Stimulated activated CD8-positive, alpha-beta memory T cell treated with anti-CD3 and anti-CD28 coated beads, Interleukin-12 subunit alpha, Interleukin-12 subunit beta, amount 100 ng/mL, for 24 hours (primary cell): ENCODE results near the gene RAP1A.
"Not testable (repeated sequence)": the region's sequence is repeated elsewhere in the genome, so short reads cannot be mapped to it uniquely, and the experiment has no call there.

Source experiments
- DNase-seq: peaks from one replicate; pipeline ENCODE4 v3.0.0-alpha.2; 2020; ENCODE audit errors: extremely low read depth

The RAP1A gene

DNA sequence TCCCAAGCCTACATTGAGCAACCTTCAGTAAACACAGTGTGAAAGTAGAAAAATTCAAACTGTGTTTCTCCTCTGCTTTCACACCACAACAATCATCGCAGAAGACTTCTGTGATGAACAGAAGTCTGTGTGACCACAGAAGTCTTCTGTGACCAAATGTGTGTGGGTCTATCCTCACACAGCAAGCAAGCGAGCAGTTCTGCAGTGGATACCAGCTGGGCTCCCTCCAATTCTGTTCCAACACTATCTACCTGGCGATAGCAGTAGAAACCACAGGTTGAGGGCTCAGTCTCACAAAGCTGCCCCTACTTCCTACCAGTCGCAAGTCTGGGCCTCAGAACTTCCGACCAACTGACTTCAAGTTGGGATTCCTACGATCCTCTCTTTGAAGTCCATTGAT, 21.0 kb upstream of the RAP1A start:
- DNase-seq, result no peak

DNA sequence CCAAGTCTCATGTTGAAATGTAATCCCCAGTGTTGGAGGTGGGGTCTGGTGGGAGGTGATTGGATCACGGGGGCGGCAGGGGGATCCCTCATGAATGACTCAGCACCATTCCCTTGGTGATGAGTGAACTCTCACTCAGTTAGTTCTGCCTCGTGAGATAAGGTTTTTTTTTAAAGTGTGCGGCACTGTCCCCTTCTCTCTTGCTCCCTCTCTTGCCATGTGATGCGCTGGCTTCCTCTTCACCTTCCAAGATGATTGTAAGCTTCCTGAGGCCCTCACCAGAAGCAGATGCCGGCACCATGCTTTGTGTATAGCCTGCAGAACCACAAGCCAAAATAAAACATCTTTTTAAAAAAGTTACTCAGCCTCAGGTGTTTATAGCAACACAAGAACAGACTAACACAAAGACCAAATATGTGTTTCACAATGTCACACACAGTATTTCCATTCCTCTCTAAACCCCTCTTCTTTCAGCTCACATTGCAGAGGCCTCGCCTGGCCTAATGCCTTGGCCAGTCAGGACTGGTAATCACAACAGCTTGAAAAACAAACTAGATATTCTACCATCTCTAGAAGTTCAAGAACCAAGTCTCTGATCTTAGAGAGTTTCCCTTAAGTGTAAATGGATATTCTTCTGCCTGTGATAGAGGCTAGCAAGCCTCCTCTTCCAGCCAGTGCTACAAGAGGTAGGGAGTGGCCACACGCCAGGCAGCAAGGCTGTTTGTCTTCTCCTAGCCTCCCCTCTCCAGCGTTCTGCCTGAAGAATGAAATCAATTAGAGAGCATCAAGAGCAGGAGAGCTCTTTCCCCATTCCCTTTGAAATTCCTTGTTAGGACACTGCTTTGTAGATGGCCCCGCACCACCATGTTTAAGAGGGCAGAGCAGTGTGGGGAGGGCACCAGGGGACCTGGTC, 19.6 kb upstream of the RAP1A start:
- DNase-seq, result no peak

GRCh38 chr1:111600886-111601386, 18.7 kb upstream of the RAP1A start:
- DNase-seq, result no peak

DNA sequence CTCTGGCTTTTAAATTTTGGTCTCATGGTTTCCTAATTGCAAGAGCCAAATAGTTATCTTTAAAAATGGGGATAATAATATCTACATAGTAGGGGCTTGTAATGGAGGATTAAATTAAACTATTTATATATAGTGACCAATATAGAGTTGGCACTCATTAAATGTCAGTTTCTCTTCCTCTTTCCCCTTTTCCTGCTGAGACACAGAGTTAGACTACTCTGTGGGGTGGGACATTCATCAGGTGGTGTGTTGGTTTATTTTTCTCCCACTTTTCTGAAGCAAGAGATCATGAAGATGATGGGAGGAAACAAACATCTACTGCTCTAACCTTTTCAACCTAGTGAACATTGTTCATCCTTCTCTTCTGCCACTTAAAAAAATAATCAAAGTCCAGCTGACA, 17.3 kb upstream of the RAP1A start:
- DNase-seq, result no peak

DNA sequence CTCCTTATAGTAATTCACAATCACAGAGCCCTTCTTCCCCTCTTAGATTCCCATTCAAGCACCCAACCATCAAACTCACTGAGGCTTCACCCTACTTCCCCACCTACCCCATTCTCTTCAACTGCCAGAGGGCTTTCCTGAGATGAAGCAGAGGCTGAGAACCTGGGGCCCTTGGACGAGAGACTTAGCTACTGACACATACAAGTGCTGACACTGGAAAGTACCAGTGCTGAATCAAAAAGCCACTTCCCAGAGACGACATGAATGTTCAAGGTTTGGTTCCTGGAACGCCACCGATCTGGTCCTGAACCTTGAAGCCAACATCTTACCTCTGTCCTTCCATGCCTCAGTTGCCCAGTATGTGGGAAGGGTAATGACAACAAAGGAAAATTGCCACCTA, 16.6 kb upstream of the RAP1A start:
- no peak for DNase-seq

GRCh38 chr1:111603979-111604378, 15.6 kb upstream of the RAP1A start:
- peak; percentile 51 for DNase-seq

DNA sequence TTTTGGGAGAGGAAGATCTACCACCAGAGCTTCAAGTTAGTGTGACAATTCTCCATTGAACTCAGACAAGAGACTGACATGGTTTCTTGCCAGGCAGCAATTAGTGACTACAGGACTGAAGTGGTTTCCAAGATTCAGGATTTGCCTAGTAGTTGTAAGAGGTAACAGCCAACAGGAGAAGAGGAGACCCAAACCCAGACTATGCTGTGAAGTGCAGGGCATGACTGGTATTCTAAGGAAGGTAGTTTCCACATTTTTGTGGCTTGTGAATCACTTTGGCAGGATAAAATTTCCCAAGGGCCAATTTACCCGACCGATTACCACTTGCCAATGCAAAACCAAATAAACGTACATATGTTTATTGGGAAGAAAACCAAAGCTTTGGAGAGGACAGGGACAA, 14.7 kb upstream of the RAP1A start:
- no peak for DNase-seq

- DNase-seq, result no peak
These were observed 14.0 kb upstream of the RAP1A start for GRCh38 chr1:111605576-111605975.

DNA sequence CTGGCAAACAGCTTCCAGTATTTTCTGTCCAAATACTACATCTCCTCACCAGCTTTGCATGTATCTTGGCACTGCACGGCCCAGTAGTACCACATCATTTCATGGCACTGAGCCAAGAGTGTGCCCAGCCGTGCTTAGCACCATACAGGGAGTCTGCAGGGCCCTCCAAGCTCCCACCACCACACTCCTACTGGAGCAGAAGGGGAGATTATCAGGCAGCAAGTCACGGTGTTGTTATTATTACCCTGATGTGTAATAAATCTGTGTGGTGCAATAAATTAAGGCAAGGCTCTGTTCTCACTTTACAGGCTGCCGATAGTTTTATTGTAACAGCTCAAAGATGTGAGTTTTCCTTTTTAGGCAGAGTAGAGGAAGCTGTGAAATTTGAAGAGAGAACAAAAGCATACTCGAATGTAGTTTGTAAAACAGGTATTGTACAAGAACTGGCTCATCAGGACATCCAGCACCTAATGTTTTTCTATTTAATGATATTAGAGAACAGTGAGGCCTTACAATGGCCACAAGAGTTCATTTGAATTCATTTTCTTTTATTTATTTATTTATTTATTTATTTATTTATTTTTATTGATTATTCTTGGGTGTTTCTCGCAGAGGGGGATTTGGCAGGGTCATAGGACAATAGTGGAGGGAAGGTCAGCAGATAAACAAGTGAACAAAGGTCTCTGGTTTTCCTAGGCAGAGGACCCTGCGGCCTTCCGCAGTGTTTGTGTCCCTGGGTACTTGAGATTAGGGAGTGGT, 13.0 kb upstream of the RAP1A start:
- not testable (repeated sequence) for DNase-seq

DNA sequence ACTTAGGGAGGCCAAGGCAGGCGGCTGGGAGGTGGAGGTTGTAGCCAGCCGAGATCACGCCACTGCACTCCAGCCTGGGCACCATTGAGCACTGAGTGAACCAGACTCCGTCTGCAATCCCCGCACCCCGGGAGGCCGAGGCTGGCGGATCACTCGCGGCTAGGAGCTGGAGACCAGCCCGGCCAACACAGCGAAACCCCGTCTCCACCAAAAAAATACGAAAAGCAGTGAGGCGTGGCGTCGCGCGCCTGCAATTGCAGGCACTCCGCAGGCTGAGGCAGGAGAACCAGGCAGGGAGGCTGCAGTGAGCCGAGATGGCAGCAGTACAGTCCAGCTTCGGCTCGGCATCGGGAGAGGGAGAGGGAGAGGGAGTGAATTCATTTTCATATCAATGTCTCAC, 11.1 kb upstream of the RAP1A start:
- DNase-seq, result not testable (repeated sequence)

- no peak for DNase-seq
These were observed 7.6 kb upstream of the RAP1A start for GRCh38 chr1:111611986-111612385.

- no peak for DNase-seq
These were observed 3.5 kb upstream of the RAP1A start for GRCh38 chr1:111615870-111616715.

DNA sequence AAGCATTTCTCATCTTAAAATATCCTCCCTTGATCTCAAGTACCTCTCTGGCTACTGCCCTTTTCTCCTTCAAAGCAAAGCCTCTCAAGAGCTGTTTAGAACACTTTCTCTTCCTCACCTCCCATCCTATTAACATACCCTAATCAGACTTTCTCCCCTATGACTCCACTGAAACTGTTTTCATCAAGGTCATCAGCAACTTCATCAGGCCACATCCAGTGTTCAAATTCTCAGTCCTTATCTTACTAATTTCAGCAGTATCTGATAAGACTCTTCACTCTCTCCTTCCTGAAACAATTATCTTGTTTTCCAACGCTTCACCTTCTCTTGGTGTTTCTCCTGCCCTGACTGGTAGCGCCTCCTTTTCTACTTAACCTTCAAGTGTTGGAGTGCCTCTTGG, 1.5 kb upstream of the RAP1A start:
- no peak for DNase-seq

- DNase-seq, result no peak
These were observed 491 bp upstream of the RAP1A start for GRCh38 chr1:111618961-111619634.

GRCh38 chr1:111620441-111620971, 917 bp downstream of the RAP1A start:
- no peak for DNase-seq

GRCh38 chr1:111621050-111621449, 1.5 kb downstream of the RAP1A start:
- DNase-seq, result no peak

DNA sequence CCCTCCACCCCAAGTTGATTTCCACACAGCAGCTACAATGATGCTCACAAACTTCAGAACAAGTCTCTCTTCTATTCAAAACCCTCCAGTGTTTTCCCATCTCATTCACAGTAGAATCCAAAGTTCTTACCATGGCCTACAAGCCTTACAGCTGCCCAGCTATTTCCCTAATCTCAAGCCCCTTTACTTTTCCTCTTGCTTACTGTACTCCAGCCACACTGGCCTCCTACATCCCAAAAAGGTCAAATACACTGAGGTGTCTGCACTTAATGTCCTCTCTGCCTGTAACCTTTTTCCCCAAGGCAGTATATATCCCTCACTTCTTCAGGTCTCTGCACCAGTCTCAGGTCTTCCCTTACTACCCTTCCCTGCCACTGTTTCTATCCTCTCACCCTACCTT, 2.6 kb downstream of the RAP1A start:
- DNase-seq, result no peak

DNA sequence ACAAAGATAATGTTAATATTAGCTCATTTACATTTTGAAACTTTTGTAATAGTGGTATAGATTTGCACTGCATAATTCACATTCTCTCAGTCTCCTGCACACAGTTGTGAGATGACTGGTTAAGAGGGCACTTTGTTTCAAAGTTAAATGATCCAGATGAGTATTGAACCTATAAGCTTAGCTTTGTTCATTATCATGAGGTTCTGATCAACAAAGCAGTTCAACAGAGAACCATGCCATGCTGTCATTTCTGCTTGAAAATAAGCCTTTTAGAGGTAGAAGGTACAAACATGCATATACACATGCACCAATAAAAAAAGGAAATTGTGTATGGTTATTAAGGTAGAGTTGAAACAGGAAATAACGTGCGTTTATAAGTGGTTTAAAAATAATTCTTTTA, 4.8 kb downstream of the RAP1A start:
- DNase-seq, result no peak

GRCh38 chr1:111625276-111625675, 5.7 kb downstream of the RAP1A start:
- no peak for DNase-seq

GRCh38 chr1:111628153-111628552, 8.6 kb downstream of the RAP1A start:
- no peak for DNase-seq
